Measurements from ENCODE around the gene TP53TG3. TPM values are rescaled to one million over a fixed set of nuclear protein-coding genes. Genes with fewer than 3 reads are reported as not detected.
"Not testable (repeated sequence)": the region's sequence is repeated elsewhere in the genome, so short reads cannot be mapped to it uniquely, and the experiment has no call there.

TP53TG3 gene
- total and polyA plus RNA-seq, 2 donors (not counting 1 experiment from before 2014, with no cell fraction given) = not detected

DNA sequence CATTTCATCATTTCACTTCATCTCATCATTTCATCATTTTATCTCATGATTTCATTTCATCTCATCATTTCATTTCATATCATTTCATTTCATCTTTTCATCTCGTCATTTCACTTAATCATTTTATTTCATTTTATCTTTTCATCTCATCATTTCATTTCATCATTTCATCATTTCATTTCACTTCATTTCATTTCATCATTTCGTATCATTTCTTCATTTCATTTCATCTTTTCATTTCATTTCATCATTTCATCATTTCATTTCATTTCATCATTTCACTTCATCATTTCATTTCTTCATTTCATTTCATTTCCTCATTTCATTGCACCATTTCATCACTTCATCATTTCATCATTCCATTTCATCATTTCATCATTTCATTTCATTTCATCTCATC, 29.8 kb downstream of the TP53TG3 start:
- H3K4me3 Mint-ChIP-seq; H3K9me3 Mint-ChIP-seq (ENCODE audit: insufficient read depth); H3K4me1 ChIP-seq (ENCODE audit: control insufficient read depth in 2 of 2, insufficient read depth in 2 of 2, low read length in 2 of 2); H2AFZ ChIP-seq (ENCODE audit: insufficient read depth, low read depth, low read length, poor library complexity, severe bottlenecking); H3K27me3 ChIP-seq (replicated peaks in 1 of 4; ENCODE audit: control extremely low read depth in 1 of 4, control insufficient read depth in 3 of 4, insufficient read depth in 4 of 4, low read length in 3 of 4); H3K4me3 ChIP-seq (ENCODE audit: control extremely low read depth in 1 of 5, extremely low read depth in 1 of 5, insufficient read depth in 1 of 5, low read depth in 2 of 5, low read length in 4 of 5); DNase-seq; H3K4me2 ChIP-seq (replicated peaks; ENCODE audit: low read depth, low read length, poor library complexity, severe bottlenecking); H4K20me1 ChIP-seq (ENCODE audit: control insufficient read depth, insufficient read depth, low read length, poor library complexity, severe bottlenecking); ATAC-seq (ENCODE audit: low read depth); H3K9ac ChIP-seq (ENCODE audit: low read length); H3K36me3 ChIP-seq (replicated peaks in 1 of 2; ENCODE audit: control extremely low read depth in 1 of 2, control insufficient read depth in 1 of 2, extremely low read depth in 1 of 2, insufficient read depth in 2 of 2, low read length in 1 of 2); POLR2A ChIA-PET; CTCF ChIA-PET; H3K27ac ChIP-seq (ENCODE audit: low read length in 2 of 2); intact Hi-C loops (cut with micrococcal nuclease); H3K27ac Mint-ChIP-seq; H3K27me3 Mint-ChIP-seq; H3K9me3 ChIP-seq (ENCODE audit: control extremely low read depth in 1 of 3, control insufficient read depth in 2 of 3, insufficient read depth in 1 of 3, low read length in 2 of 3); H3K4me1 Mint-ChIP-seq; H3K79me2 ChIP-seq (ENCODE audit: control insufficient read depth, insufficient read depth, low read length): not testable (repeated sequence)
- WGBS (ENCODE audit: insufficient coverage) = no CpG with 5 or more reads among the region's 2 CpGs

DNA sequence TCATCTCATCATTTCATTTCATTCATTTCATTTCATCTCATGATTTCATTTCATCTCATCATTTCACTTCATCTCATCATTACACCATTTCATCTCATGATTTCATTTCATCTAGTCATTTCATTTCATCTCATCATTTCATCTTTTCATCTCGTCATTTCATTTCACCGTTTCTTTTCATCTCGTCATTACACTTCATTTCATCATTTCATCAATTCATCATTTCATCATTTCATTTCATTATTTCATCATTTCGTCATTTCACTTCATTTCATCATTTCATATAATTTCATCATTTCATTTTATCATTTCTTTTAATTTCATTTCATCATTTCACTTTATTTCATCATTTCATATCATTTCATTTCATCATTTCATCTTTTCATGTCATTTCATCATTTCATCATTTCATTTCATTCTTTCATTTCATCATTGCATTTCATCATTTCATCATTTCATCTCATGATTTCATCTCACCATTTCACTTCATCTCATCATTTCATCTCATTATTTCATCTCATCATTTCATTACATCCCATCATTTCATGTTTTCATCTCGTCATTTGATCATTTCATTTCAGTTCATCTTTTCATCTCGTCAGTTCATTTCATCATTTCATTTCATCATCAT, 30.6 kb downstream of the TP53TG3 start:
- H3K4me3 Mint-ChIP-seq; ATAC-seq (ENCODE audit: low read depth); CTCF ChIA-PET: not testable (repeated sequence)

DNA sequence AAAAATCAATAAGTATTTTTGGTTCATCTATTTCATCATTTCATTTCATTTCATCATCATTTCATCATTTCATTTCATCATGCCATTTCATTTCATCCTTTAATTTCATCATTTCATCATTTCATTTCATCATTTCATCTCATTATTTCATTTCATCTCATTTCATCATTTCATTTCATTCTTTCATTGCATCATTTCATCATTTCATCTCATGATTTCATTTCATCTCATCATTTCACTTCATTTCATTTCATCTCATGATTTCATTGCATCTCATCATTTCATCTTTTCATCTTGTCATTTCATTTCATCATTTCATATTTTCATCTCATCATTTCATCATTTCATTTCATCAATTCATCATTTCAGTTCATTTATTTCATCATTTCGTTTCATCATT, 31.2 kb downstream of the TP53TG3 start:
- H3K4me1 Mint-ChIP-seq; H3K9ac ChIP-seq (ENCODE audit: low read length); H3K27me3 ChIP-seq (replicated peaks in 1 of 4; ENCODE audit: control extremely low read depth in 1 of 4, control insufficient read depth in 3 of 4, insufficient read depth in 4 of 4, low read length in 3 of 4); H3K9me3 Mint-ChIP-seq (ENCODE audit: insufficient read depth); H3K79me2 ChIP-seq (ENCODE audit: control insufficient read depth, insufficient read depth, low read length); intact Hi-C loops (cut with micrococcal nuclease); H3K4me2 ChIP-seq (replicated peaks; ENCODE audit: low read depth, low read length, poor library complexity, severe bottlenecking); DNase-seq; H3K27me3 Mint-ChIP-seq; H3K27ac Mint-ChIP-seq; H3K4me3 Mint-ChIP-seq; H3K27ac ChIP-seq (ENCODE audit: low read length in 2 of 2); POLR2A ChIA-PET; H3K4me3 ChIP-seq (ENCODE audit: control extremely low read depth in 1 of 5, extremely low read depth in 1 of 5, insufficient read depth in 1 of 5, low read depth in 2 of 5, low read length in 4 of 5); H3K9me3 ChIP-seq (ENCODE audit: control extremely low read depth in 1 of 3, control insufficient read depth in 2 of 3, insufficient read depth in 1 of 3, low read length in 2 of 3); H3K36me3 ChIP-seq (replicated peaks in 1 of 2; ENCODE audit: control extremely low read depth in 1 of 2, control insufficient read depth in 1 of 2, extremely low read depth in 1 of 2, insufficient read depth in 2 of 2, low read length in 1 of 2); H2AFZ ChIP-seq (ENCODE audit: insufficient read depth, low read depth, low read length, poor library complexity, severe bottlenecking); H4K20me1 ChIP-seq (ENCODE audit: control insufficient read depth, insufficient read depth, low read length, poor library complexity, severe bottlenecking); CTCF ChIA-PET; ATAC-seq (ENCODE audit: low read depth); H3K4me1 ChIP-seq (ENCODE audit: control insufficient read depth in 2 of 2, insufficient read depth in 2 of 2, low read length in 2 of 2): not testable (repeated sequence)
- no CpG with 5 or more reads among the region's 1 CpG for WGBS (ENCODE audit: insufficient coverage)

More for the DNA sequence above, 30.6 kb downstream of the TP53TG3 start:
- H3K9me3 ChIP-seq (ENCODE audit: control extremely low read depth in 1 of 3, control insufficient read depth in 2 of 3, insufficient read depth in 1 of 3, low read length in 2 of 3); H3K36me3 ChIP-seq (replicated peaks in 1 of 2; ENCODE audit: control extremely low read depth in 1 of 2, control insufficient read depth in 1 of 2, extremely low read depth in 1 of 2, insufficient read depth in 2 of 2, low read length in 1 of 2); H3K27me3 Mint-ChIP-seq; POLR2A ChIA-PET; H3K9ac ChIP-seq (ENCODE audit: low read length); H3K4me2 ChIP-seq (replicated peaks; ENCODE audit: low read depth, low read length, poor library complexity, severe bottlenecking); H2AFZ ChIP-seq (ENCODE audit: insufficient read depth, low read depth, low read length, poor library complexity, severe bottlenecking); H3K27me3 ChIP-seq (replicated peaks in 1 of 4; ENCODE audit: control extremely low read depth in 1 of 4, control insufficient read depth in 3 of 4, insufficient read depth in 4 of 4, low read length in 3 of 4); H3K4me1 ChIP-seq (ENCODE audit: control insufficient read depth in 2 of 2, insufficient read depth in 2 of 2, low read length in 2 of 2); H3K4me1 Mint-ChIP-seq; H3K27ac Mint-ChIP-seq; H3K9me3 Mint-ChIP-seq (ENCODE audit: insufficient read depth); H3K79me2 ChIP-seq (ENCODE audit: control insufficient read depth, insufficient read depth, low read length); H3K4me3 ChIP-seq (ENCODE audit: control extremely low read depth in 1 of 5, extremely low read depth in 1 of 5, insufficient read depth in 1 of 5, low read depth in 2 of 5, low read length in 4 of 5); H3K27ac ChIP-seq (ENCODE audit: low read length in 2 of 2); DNase-seq; H4K20me1 ChIP-seq (ENCODE audit: control insufficient read depth, insufficient read depth, low read length, poor library complexity, severe bottlenecking); intact Hi-C loops (cut with micrococcal nuclease): not testable (repeated sequence)
- 70% methylated on average over 2 of the region's 6 CpGs for WGBS (ENCODE audit: insufficient coverage)

DNA sequence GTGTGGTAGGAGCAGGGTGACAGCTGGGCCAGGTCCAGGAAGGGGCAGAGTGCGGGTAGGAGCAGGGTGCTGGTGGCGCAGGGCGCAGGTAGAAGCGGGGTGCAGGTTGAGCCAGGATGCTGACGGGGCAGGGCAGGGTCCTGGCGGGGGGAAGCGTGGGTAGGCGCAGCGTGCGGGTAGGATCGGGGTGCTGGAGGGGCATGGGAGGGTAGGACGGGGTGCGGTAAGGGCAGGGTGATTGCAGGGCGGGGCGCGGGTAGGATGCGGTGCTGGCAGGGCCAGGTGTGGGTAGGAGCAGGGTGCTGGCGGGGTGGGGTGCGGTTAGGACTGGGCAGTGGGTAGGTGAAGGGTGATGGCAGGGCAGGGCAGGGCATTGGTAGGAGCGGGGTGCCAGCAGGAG, 38.4 kb downstream of the TP53TG3 start:
- H3K9ac ChIP-seq (ENCODE audit: low read length); H3K9me3 ChIP-seq (ENCODE audit: control extremely low read depth in 1 of 3, control insufficient read depth in 2 of 3, insufficient read depth in 1 of 3, low read length in 2 of 3); POLR2A ChIA-PET; CTCF ChIA-PET; ATAC-seq (ENCODE audit: low read depth); H2AFZ ChIP-seq (ENCODE audit: insufficient read depth, low read depth, low read length, poor library complexity, severe bottlenecking); H3K4me3 Mint-ChIP-seq; H3K27me3 Mint-ChIP-seq; H3K4me1 ChIP-seq (ENCODE audit: control insufficient read depth in 2 of 2, insufficient read depth in 2 of 2, low read length in 2 of 2); H3K27me3 ChIP-seq (replicated peaks in 1 of 4; ENCODE audit: control extremely low read depth in 1 of 4, control insufficient read depth in 3 of 4, insufficient read depth in 4 of 4, low read length in 3 of 4); intact Hi-C loops (cut with micrococcal nuclease); H3K4me2 ChIP-seq (replicated peaks; ENCODE audit: low read depth, low read length, poor library complexity, severe bottlenecking); H3K36me3 ChIP-seq (replicated peaks in 1 of 2; ENCODE audit: control extremely low read depth in 1 of 2, control insufficient read depth in 1 of 2, extremely low read depth in 1 of 2, insufficient read depth in 2 of 2, low read length in 1 of 2); H3K27ac ChIP-seq (ENCODE audit: low read length in 2 of 2); H3K4me3 ChIP-seq (ENCODE audit: control extremely low read depth in 1 of 5, extremely low read depth in 1 of 5, insufficient read depth in 1 of 5, low read depth in 2 of 5, low read length in 4 of 5); DNase-seq; H4K20me1 ChIP-seq (ENCODE audit: control insufficient read depth, insufficient read depth, low read length, poor library complexity, severe bottlenecking); H3K27ac Mint-ChIP-seq; H3K79me2 ChIP-seq (ENCODE audit: control insufficient read depth, insufficient read depth, low read length); H3K4me1 Mint-ChIP-seq; H3K9me3 Mint-ChIP-seq (ENCODE audit: insufficient read depth): not testable (repeated sequence)
- WGBS (ENCODE audit: insufficient coverage) = no CpG with 5 or more reads among the region's 20 CpGs
